ENCODE results near the gene RNASET2. TPM values are rescaled to one million over a fixed set of nuclear protein-coding genes. Genes with fewer than 3 reads are reported as not detected.
A peak's percentile ranks its signal among the peaks of the same experiment; 100 is the strongest.

The RNASET2 gene
- total and polyA plus RNA-seq, 2 of the 13 experiments (the other 11 are each of a cell fraction or from before 2014, with no cell fraction given): 44.6 to 597 TPM

DNA sequence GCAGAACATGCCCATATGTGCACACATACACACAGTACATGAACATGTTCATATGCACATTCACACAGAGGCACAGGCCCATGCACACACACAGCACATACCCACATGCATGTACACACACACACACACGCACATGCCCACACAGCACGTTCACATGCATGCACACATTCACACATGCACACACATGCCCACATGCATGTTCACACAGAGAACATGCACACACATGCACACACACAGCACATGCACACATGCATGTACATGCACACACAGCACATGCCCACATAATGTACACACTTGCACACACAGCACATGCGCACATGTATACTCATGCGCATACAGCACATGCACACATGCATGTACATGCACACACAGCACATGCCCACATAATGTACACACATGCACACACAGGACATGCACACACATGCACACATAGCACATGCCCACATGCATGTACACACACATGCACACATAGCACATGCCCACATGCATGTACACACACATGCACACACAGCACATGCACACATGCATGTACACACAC is 25.9 kb downstream of the RNASET2 start (continued):
- TF ChIP-seq, protein P1, sequence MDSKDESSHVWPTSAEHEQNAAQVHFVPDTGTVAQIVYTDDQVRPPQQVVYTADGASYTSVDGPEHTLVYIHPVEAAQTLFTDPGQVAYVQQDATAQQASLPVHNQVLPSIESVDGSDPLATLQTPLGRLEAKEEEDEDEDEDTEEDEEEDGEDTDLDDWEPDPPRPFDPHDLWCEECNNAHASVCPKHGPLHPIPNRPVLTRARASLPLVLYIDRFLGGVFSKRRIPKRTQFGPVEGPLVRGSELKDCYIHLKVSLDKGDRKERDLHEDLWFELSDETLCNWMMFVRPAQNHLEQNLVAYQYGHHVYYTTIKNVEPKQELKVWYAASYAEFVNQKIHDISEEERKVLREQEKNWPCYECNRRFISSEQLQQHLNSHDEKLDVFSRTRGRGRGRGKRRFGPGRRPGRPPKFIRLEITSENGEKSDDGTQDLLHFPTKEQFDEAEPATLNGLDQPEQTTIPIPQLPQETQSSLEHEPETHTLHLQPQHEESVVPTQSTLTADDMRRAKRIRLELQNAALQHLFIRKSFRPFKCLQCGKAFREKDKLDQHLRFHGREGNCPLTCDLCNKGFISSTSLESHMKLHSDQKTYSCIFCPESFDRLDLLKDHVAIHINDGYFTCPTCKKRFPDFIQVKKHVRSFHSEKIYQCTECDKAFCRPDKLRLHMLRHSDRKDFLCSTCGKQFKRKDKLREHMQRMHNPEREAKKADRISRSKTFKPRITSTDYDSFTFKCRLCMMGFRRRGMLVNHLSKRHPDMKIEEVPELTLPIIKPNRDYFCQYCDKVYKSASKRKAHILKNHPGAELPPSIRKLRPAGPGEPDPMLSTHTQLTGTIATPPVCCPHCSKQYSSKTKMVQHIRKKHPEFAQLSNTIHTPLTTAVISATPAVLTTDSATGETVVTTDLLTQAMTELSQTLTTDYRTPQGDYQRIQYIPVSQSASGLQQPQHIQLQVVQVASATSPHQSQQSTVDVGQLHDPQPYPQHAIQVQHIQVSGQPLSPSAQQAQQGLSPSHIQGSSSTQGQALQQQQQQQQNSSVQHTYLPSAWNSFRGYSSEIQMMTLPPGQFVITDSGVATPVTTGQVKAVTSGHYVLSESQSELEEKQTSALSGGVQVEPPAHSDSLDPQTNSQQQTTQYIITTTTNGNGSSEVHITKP (CRISPR knock-in tag; IDR thresholded peaks at IDR 0.05; ENCODE audit: low read depth): no peak
- TF ChIP-seq HDAC2 (CRISPR knock-in tag; IDR thresholded peaks at IDR 0.05): no peak
- TF ChIP-seq DMAP1 (CRISPR knock-in tag; IDR thresholded peaks at IDR 0.05): no peak
- TF ChIP-seq NBN (conservative IDR thresholded peaks at IDR 0.05): 0 out of 2 replicates have a peak, but pooled peaks have one; percentile 37
- TF ChIP-seq ATF7-NPFF (CRISPR knock-in tag; IDR thresholded peaks at IDR 0.05; ENCODE audit: low read depth): no peak
- TF ChIP-seq, protein P2, sequence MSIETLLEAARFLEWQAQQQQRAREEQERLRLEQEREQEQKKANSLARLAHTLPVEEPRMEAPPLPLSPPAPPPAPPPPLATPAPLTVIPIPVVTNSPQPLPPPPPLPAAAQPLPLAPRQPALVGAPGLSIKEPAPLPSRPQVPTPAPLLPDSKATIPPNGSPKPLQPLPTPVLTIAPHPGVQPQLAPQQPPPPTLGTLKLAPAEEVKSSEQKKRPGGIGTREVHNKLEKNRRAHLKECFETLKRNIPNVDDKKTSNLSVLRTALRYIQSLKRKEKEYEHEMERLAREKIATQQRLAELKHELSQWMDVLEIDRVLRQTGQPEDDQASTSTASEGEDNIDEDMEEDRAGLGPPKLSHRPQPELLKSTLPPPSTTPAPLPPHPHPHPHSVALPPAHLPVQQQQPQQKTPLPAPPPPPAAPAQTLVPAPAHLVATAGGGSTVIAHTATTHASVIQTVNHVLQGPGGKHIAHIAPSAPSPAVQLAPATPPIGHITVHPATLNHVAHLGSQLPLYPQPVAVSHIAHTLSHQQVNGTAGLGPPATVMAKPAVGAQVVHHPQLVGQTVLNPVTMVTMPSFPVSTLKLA (IDR thresholded peaks at IDR 0.05): peak; percentile 99
- TF ChIP-seq, protein P3, sequence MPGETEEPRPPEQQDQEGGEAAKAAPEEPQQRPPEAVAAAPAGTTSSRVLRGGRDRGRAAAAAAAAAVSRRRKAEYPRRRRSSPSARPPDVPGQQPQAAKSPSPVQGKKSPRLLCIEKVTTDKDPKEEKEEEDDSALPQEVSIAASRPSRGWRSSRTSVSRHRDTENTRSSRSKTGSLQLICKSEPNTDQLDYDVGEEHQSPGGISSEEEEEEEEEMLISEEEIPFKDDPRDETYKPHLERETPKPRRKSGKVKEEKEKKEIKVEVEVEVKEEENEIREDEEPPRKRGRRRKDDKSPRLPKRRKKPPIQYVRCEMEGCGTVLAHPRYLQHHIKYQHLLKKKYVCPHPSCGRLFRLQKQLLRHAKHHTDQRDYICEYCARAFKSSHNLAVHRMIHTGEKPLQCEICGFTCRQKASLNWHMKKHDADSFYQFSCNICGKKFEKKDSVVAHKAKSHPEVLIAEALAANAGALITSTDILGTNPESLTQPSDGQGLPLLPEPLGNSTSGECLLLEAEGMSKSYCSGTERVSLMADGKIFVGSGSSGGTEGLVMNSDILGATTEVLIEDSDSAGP (CRISPR knock-in tag; IDR thresholded peaks at IDR 0.05; ENCODE audit: borderline replicate concordance): no peak
- no peak for TF ChIP-seq KAT8 (CRISPR knock-in tag; IDR thresholded peaks at IDR 0.05)
- TF ChIP-seq ZNF550 (CRISPR knock-in tag; IDR thresholded peaks at IDR 0.05; ENCODE audit: borderline replicate concordance): no peak
- no peak for TF ChIP-seq ZNF75D (CRISPR knock-in tag; IDR thresholded peaks at IDR 0.05; ENCODE audit: borderline replicate concordance)
- TF ChIP-seq PRMT3 (CRISPR knock-in tag; IDR thresholded peaks at IDR 0.05; ENCODE audit: borderline replicate concordance, low read depth): no peak
- no peak for TF ChIP-seq ZNF543 (CRISPR knock-in tag; IDR thresholded peaks at IDR 0.05)
- 0 out of 2 replicates have a peak, but pooled peaks have one; percentile 30 for TF ChIP-seq ZC3H13 (CRISPR knock-in tag; IDR thresholded peaks at IDR 0.05)
- no peak for TF ChIP-seq HNRNPUL1 (IDR thresholded peaks at IDR 0.05; ENCODE audit: low read depth, low read length)
- TF ChIP-seq, protein P4, sequence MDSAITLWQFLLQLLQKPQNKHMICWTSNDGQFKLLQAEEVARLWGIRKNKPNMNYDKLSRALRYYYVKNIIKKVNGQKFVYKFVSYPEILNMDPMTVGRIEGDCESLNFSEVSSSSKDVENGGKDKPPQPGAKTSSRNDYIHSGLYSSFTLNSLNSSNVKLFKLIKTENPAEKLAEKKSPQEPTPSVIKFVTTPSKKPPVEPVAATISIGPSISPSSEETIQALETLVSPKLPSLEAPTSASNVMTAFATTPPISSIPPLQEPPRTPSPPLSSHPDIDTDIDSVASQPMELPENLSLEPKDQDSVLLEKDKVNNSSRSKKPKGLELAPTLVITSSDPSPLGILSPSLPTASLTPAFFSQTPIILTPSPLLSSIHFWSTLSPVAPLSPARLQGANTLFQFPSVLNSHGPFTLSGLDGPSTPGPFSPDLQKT (CRISPR knock-in tag; IDR thresholded peaks at IDR 0.05; ENCODE audit: borderline replicate concordance): no peak
- TF ChIP-seq SP140L (CRISPR knock-in tag; IDR thresholded peaks at IDR 0.05; ENCODE audit: borderline replicate concordance): no peak
- TF ChIP-seq, protein P5, sequence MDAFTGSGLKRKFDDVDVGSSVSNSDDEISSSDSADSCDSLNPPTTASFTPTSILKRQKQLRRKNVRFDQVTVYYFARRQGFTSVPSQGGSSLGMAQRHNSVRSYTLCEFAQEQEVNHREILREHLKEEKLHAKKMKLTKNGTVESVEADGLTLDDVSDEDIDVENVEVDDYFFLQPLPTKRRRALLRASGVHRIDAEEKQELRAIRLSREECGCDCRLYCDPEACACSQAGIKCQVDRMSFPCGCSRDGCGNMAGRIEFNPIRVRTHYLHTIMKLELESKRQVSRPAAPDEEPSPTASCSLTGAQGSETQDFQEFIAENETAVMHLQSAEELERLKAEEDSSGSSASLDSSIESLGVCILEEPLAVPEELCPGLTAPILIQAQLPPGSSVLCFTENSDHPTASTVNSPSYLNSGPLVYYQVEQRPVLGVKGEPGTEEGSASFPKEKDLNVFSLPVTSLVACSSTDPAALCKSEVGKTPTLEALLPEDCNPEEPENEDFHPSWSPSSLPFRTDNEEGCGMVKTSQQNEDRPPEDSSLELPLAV (CRISPR knock-in tag; conservative IDR thresholded peaks at IDR 0.05; ENCODE audit: low read depth): 0 out of 2 replicates have a peak, but pooled peaks have one; percentile 54
- TF ChIP-seq RFX3 (CRISPR knock-in tag; IDR thresholded peaks at IDR 0.05): no peak

All from HepG2 (cell line).